Activated CD8-positive, alpha-beta memory T cell treated with anti-CD3 and anti-CD28 coated beads, Interleukin-2, amount 50 U/mL, for 24 hours (primary cell): ENCODE measurements around the gene FRMPD1.

Source experiments
- DNase-seq: peaks from one replicate; pipeline ENCODE4 v3.0.0-alpha.2; 2020; ENCODE audit errors: extremely low read depth

Gene FRMPD1

DNA sequence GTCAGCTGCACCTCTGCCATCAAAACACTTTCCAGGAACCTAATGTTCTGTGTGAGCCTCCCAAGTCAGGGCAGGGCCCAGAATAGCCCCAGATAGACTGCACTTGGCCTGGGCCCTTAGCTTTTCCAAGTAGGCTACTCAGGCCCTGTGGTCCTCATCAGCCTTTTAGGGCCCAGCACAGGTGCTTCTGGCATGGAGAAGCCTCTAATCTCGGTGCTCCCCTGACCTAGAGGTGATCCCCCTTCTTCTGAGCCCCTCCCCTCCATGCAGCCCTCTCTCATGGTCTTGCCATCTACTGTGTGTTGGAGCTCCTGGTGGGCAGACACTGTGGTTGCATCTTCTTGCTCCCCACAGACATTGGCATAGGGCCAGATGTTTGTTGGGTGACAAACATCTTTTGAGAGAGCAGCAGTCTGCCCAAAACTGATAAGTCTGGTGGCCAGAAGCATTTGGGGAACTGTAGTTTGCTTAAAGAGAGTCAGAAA lies 28.1 kb downstream of the FRMPD1 start:
- no peak for DNase-seq

DNA sequence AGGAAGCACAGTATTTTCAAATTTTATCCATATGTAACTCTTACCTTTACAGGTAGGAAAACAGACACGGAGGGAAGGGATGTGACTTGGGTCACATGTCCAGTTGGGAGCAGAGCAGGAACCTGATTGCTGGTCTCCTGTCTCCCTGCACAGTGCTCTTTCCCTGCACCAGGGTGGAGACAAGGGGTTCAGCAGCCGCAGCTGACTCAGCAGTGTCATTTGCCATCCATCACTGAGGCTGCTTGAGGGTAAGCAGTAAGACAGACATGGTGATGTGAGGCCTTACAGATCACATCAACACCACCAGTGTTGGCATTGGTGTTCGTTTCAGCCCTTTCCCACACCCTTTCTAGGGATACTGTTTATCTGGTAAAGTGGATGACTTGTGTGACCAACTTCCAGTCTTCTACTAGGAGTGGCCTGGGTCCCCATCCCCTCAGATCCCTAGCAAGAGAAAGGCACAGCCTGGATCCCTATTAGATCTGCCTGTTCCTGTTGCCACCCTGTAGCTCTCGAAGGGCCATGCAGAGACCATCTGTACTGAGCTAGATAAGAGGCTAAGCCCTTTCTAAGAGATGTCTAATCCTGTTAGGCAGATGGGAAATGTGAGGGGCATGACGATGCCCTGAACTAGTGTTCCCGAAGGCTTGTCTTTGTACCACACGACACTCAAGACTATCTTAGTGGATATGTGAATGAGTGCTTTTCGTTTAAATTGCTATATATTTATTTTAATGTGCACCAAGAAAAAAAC lies 29.1 kb downstream of the FRMPD1 start:
- no peak for DNase-seq

DNA sequence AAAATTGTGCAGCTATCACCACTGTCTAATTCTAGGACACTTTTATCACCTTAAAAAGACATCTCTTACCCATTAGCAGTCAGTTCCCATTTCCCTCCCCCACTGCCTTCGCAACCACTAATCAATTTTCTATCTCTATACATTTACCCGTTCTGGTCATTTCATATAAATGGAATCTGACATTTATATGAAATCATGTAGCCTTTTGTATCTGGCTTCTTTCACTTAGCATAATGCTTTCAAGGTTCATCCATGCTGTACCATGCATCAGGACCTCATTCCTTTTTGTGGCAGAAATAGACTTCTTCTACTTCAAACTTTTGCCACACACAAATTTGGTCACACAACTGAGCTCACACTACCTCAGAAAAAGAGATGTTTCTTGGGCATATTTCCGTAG lies 32.2 kb downstream of the FRMPD1 start:
- no peak for DNase-seq

DNA sequence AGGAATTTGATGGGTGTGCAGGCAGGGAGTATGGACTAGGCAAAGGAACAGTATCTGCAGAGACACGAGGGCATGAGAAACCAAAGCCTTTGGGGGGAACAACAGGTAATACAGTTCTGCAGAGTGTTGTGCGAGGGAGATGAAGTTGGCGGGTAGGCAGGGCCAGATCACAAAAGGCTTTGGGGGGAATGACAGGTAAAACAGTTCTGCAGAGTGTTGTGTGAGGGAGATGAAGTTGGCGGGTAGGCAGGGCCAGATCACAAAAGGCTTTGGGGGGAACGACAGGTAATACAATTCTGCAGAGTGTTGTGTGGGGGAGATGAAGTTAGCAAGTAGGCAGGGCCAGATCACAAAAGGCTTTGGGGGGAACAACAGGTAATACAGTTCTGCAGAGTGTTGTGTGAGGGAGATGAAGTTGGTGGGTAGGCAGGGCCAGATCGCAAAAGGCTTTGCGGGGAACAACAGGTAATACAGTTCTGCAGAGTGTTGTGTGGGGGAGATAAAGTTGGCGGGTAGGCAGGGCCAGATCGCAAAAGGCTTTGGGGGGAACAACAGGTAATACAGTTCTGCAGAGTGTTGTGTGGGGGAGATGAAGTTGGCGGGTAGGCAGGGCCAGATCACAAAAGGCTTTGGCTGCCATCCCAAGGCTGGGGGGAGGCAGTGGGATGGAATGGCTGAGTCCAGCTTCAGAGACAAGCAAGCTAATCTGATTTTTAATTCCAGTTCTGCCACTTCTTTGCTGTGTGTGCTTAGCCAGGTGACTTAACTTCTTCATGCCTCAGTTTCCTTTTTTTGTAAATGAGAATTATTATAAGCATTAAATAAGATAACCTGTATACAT lies 33.0 kb downstream of the FRMPD1 start:
- DNase-seq: no peak

DNA sequence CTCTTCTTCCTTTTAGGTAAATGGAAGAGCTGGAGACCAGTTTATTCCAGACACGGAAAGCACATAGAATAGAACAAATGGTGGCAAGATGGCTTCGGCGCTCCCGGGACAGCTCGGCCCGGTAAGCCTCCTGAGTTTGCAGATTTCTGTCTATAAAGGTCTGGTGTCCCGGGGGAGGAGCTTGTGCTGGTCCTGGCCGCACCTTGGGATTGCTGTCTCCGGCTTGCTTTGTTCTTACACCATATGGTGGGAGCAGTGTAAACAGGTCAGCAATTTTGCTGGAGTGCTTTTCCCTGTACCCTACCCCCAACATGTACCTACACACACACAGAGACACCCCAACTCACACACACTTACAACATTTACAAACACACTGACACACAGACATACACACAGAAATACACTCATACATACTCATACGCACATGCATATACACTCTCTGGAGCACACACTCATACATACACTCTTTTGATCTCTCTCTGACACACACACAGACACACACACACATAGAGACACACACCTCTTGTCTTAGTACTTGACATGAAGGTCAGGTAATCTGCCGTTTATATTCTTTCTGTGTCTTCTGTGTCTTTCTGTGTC lies 42.0 kb downstream of the FRMPD1 start:
- DNase-seq: no peak

DNA sequence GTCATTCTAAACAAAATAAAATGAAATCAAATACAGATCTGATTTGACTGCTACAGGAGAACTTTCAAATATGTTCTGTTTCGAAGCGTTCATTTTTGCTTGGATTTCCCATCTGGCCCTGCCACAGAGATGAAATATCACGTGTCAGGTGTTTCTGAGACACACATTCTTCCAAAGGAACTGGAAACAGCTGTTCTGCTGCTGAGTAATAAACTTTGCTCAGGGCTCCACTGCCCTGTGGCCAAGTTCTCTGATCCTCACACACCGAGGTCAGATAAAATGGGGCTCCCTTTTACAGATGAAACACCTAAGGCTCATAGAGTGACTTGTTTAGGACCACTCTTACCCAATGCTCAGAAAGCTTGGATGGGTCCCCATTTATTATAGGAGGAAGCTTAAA lies 42.5 kb downstream of the FRMPD1 start:
- DNase-seq: no peak

DNA sequence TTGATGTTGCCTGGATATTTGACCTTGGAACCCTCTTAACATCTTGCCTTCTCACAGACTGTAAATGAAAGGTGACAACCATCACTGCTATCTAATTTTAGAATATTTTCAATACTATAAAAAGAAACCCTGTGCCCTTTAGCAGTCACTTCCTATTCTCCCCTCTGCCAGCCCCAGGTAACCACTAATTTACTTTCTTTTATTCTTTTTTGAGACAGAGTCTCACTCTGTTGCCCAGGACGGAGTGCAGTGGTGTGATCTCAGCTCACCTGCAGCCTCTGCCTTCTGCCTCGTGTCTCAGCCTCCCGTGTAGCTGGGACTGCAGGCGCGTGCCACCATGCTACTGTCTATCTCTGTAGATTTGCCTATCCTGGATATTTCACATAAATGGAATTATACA lies 43.6 kb downstream of the FRMPD1 start:
- DNase-seq: no peak

DNA sequence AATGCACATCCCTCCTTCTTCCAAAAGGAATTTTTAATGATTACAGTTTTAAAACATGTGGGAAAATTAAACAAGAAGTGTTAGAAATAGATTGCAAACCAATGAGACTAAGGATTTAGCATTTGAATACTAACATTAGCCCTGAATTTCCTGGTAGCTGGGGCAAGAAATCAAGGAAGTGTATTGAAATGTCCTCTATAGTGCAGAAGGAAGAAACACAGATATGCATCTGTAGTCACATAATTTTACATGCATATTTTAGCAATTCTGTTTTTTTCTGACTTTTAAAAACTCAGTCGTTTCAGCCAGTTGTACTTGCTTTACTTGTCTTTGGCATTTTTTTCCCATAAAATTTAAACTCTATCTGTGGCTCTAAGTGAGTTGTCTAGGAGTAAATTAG lies 45.8 kb downstream of the FRMPD1 start:
- no peak for DNase-seq

DNA sequence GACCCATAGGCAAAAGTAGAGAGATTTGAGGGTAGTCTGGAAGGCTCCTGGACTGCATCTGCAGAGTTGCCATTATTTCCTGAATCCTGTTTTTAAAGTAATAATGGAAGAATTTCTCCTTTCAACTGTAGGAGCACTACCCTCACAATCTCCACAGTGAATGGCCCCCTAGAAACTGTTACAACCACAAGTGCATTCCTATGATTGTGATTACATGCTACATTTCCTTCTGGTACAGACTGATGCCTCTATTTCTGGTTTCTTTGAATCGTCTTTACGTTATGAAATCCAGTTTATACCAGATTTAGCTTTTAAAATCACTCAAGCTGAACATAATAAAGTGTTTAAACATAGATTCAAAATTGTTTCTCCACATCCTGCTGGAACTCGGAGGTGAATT lies 49.4 kb downstream of the FRMPD1 start:
- DNase-seq: no peak

DNA sequence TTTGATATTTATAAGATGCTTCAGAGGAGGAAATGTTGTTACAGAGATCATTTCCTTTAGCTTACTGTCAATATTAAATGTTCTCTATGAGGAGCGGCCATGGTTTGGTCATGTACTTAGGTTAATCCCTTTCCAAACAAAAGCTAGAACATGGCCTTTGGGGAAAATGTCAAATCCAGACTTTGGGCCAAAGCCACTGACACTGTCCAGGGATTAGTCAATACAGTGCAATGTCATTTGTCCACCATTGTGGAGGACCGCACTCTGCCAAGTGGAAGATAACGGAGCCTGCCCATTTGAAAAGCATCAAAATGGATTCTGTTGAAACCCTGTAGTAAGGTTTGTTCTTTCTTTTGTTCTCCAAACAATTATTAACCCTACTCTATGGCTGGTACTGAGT lies 50.1 kb downstream of the FRMPD1 start:
- DNase-seq: no peak

DNA sequence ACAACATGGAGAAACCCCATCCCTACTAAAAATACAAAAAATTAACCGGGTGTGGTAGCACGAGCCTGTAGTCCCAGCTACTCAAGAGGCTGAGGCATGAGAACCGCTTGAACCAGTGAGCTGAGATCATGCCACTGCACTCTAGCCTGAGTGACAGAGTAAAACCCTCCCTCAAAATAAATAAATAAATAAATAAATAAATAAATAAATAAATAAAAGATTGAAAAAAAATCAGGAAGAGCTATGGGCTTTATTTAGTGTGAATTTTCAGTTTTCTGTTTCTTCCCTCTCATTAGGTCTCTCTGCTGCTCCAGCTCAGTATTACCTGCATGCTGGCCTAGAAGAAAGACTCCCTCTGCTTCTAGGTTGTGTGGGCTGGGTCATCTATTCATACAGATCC lies 55.0 kb downstream of the FRMPD1 start:
- DNase-seq: no peak

DNA sequence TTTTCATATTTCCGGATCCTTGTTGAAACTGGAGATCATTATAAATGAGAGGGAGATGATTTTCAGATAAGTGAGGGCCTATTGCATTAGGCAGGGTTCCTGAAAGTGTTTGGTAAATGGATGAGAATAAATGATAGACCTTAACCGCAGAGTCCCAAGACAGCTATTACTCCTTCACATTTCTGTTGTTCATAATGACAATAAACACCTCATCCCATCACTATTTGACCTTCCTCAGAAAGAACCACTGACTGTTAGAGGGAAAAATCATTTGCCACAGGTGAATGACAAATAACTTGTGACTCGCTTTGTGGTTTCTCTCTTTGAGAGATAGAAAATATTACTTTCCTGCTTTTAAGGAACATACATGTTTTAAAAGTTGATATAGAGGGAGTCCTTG lies 55.5 kb downstream of the FRMPD1 start:
- DNase-seq: no peak

DNA sequence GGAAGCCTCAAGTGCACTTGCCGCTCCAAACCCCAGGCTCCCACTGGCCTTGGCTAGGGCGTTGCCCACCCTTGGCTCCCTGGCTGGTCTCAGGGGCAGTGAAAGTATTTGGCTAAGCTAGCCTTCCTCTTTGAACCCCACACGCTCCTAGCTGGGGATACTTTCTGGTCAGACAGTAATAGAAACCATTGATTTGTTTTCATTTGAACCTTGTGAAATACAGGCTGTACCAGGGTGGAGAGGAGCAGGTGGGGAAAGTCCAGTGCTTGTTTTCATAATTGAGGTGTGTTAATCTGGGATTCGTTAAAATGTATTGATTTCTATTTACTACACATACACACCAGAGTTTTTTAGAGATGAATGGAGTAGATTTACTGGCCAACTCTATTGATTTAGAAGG lies 57.0 kb downstream of the FRMPD1 start:
- no peak for DNase-seq

DNA sequence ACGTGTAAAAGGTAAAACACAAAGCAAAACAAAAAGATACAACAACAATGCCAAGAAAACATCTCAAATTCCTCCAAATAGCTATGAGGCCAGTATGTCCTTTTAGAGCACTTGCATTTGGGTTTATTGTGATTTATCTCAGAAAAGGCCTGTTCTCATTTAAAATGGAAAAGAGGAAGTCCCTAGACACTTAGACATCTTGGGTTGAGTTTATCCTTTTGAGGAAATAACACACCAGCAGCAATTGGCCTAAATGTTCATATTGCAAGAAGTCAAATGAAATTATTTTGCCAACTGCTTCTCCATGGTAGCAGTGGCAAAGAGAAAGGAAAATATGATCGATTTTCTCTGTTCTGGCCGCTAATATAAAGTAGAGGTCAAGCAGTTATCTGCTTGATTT lies 59.3 kb downstream of the FRMPD1 start:
- DNase-seq: no peak

DNA sequence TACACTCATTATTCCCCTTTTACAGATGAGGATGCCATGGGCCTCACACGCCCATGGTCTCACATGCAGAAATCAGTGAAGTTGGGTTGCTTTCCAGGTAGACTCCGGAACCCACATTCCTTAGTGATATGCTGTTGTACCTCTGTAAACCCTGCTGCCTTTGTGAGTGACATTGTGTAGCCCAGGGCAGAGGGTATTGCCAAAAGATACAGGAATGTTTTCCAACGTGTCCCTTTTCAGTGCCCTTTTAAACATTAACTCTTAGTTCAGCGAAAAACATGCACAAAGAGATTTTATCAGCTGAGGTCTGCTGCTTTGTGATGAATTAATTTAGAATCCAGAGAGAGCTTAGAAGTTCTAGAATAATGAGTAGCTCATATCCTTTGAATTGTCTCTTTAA lies 64.5 kb downstream of the FRMPD1 start:
- no peak for DNase-seq

DNA sequence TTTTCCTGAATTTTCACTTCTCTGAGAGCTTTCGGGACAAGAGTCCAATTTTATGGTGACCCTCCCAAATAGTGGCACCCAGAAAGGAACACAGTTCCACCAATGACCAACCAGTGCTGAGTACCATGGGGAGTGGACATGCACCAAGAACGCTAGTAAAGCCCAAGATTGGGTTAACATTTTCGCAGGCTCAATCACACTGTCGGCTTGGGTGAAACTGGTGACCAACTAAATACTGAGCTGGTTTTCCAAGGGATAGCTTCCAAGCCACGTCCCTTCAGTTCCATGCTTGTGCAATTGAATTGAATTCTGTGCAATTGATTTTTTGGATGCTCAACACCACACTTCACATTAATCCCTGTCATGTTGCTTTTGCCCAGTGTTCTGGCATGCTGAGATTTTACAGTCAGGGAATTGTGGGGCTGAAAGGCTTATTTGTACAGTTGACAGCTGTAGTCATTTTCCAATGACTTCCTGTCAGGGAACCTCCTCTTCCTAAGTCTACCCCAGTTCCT lies 65.3 kb downstream of the FRMPD1 start:
- DNase-seq: no peak

DNA sequence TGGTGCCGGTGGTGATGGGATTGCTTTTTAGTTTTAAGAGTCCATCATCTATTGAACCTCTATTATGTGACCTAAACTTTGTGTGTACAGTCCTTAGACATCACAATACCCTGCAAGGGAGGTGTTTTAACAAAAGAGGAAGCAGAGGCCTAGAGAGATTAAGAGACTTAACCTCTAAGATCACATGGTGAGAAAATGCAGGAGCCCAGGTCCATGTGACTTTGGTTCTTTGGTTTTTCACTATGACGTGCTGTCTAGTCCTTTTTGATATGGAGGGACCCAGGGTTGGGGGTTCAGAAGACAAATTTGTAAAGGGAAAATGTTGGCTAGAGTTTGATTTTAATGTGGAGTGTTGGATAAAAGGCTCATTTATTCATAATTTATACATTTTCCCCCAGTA lies 68.8 kb downstream of the FRMPD1 start:
- no peak for DNase-seq

DNA sequence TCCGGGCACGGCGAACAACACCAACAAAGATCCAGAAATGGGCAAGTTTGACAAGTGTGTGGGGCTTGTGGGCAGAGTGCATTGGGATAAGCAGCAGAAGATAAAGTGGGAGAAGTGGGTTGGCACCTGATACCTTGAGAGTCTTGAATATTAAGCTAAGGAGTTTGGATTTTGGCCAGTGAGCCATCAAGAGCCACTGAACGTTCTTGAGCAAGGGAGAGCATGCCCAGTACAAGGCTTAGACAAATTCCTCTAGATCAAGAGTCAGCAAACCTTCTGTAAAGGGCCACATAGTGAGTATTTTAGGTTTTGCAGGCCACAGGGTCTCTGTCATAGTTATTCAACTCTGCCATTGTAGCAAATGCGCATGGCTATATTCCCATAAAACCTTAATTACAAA lies 76.3 kb downstream of the FRMPD1 start:
- no peak for DNase-seq

DNA sequence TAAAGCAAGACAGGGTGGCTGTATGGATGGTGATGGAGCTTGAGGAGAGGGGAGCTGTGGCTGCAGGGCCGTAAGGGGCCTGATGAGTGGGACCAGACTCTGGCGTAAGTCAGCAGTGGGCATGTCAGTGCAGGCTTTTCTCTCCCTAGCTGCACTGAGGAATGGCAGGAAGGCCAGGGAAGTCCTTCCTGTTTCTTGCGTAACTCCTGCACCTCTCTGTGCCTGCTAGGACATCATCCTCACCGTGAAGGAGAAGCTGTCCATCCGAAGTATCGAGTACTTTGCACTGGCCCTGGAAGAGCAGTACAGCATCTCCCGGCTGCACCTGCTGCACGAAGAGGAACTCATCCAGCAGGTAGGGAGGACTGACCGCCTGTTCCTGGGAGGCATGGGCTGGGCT lies 78.7 kb downstream of the FRMPD1 start:
- DNase-seq: no peak

DNA sequence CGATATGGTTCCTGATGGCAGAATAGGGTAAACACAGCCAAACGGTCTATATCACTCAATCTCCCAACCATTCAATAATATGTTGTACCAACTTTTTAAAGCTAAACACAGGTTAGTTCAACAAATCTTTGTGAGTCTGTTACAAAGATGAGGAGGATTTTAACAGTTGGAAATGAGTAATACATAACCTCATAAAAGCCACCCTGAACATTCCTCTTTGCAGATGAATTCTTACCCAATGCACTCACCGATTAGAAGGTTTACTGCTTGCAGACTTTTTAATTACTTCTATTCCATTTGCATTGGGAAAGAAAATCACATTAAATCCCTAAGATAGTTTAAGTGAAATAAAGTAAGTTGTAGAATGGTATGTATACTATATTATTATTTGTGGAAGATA lies 79.5 kb downstream of the FRMPD1 start:
- no peak for DNase-seq

DNA sequence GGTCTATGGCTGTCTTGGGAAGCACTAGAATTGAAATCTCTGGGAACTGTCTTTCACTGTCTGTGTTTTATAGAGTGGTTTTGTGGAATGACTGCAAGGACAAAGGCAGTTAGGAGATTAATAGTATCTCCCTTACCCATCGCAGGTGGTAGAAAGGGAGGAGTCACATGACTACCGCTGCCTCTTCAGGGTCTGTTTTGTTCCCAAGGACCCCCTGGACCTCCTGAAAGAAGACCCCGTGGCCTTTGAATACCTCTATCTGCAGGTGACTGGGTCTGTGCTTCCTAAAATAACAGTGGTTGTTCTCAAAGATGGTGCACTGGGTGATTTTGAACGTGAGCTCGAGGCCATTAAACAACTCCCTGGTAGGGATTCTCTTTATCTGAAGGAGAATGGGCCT lies 80.1 kb downstream of the FRMPD1 start:
- no peak for DNase-seq

DNA sequence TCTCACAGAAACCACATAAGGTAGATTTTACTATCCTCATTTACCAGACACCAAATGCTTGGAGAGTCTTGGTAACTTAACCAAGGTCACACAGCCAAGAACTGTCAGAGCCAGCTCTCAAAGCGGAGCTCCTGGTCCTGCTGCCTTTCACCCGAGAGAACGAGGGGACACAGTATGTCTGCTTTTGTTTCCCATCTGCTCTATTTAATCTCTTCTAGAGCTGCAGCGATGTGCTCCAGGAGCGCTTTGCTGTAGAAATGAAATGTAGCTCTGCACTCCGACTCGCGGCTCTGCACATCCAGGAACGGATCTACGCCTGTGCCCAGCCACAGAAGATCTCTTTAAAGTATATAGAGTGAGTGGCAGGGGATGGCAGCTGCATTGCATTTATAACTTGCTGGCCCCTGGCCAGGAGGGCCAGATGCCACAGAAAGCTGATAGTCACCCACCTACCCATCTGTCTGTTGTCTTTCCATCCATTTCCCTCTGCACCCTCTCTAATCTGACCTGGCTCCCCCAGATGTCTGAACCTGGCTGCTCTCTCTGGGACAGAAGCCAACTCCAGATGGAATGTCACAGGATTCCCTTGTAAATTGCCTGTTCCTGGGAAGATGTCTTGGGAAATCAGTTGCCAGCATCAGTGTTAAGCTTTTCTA lies 81.5 kb downstream of the FRMPD1 start:
- DNase-seq: no peak
